CD1c-positive myeloid dendritic cell (primary cell): Measurements from ENCODE around the gene MS4A8.
A peak's percentile ranks its signal among the peaks of the same experiment; 100 is the strongest.
"Not testable (repeated sequence)": the region's sequence is repeated elsewhere in the genome, so short reads cannot be mapped to it uniquely, and the experiment has no call there.

Source experiments
- DNase-seq: peaks from one replicate; pipeline ENCODE4 v3.0.0-alpha.2; 2016; ENCODE audit errors: extremely low spot score

Gene MS4A8

GRCh38 chr11:60724420-60724819 lies 25.0 kb downstream of the MS4A8 start, which contains the start of gene MS4A18:
MS4A18 (plus strand) TSS chr11:60724720.
- no peak for DNase-seq

- DNase-seq = no peak
Measured at GRCh38 chr11:60725592-60725991, 26.2 kb downstream of the MS4A8 start.

GRCh38 chr11:60731586-60731985 lies 32.2 kb downstream of the MS4A8 start:
- DNase-seq = no peak

DNA sequence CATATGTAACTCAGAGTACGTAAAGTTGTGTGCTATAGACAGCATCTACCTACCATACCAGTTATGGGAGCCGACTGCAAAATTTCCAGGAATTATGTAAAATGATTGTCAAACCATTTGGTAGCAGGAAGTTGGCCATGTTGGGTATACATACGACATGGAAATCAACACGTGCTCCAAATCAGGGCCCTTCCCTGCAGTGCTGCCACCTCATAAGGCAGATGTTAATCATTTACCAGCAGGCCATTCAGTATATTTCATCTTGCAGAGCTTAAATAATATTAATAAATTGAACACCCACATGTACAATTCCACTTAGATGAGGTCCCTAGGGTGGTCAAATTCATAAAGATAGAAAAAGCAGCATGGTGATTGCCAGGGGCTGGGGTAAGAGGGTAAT lies 34.9 kb downstream of the MS4A8 start:
- DNase-seq = no peak

DNA sequence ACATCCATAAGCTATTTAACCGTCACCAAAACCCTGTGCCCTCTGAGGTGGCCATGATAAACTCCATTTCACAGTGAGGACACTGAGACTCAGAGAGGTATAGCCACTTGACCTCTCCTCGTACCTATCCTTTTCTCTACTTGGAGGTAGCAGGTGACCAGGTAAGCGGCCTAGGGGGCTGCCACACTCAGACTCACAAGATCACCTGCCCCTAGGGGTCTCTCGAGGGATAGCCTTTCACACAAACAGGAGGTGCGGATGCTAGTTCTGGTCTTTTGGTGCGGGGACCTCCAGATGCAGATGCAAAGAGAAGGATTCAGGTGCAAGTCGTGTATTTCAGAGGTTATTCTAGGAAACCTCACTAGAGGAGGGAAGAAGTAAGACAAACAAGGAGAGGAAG lies 39.7 kb downstream of the MS4A8 start:
- DNase-seq = no peak

- DNase-seq = no peak
Measured at GRCh38 chr11:60740573-60740972, 41.2 kb downstream of the MS4A8 start.

DNA sequence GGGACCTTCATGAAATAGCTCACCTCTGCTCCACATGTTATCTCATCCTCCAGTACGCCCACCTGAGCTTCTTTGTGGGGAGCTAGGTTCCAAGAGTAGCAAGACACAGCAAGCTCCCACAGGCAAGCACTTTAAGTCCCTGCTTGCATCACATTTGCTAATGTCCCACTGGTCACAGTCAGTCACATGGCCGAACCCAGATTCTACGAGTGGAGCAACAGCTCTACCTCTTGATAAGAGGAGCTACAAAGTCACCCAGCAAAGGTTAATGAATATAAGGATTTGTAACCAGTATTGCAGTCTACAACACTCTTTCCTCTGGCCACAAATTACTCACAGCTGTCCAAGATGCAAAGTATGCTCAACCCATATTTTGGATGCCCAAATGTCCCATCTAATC lies 42.0 kb downstream of the MS4A8 start:
- DNase-seq = no peak

- DNase-seq = no peak
Measured at GRCh38 chr11:60743058-60743457, 43.6 kb downstream of the MS4A8 start.

- DNase-seq = no peak
Measured at GRCh38 chr11:60744114-60744513, 44.7 kb downstream of the MS4A8 start.

- DNase-seq = no peak
Measured at GRCh38 chr11:60747359-60747873, 48.0 kb downstream of the MS4A8 start.

- no peak for DNase-seq
Measured at GRCh38 chr11:60748225-60748624, 48.8 kb downstream of the MS4A8 start.

DNA sequence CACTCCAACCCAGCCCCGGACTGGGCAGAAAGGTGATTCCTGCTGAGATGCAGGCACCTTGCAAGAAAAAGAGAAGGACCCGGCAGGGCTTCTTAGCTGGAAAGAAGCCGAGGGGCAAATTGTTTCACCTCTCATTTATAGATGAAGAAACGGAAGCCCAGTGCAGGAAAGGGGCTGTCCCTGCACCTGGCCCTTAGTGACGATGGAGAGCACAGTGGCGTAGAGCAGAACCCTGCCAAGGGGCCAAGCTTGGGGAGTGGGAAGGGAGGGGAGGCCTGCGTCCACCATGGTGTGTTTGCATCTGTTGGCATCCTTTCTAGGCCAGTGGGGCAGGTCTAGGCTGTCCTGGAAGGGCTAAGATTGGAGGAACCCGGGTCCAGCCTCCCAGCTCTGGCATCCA lies 49.4 kb downstream of the MS4A8 start:
- DNase-seq = no peak

DNA sequence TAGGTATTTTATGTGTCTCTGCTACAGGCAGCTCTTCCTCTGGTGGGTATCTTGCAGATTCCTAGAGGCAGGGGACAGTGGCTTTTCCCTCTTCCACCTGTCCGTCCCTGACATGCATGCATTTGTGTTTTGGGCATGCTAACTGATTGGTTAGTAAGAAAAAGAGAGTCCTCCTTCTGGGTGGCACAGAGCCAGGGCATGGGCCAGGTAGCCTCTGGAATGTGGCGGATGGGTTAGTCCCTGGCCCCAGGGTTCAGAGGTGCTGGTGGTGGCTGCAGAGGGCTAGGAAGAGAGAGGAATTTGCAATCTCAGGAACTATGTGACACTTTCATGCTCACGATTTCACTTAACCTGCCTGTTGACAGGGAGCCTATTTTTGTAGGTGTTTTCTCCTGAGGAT lies 51.5 kb downstream of the MS4A8 start:
- no peak for DNase-seq

GRCh38 chr11:60753309-60753708 lies 53.9 kb downstream of the MS4A8 start:
- no peak for DNase-seq

DNA sequence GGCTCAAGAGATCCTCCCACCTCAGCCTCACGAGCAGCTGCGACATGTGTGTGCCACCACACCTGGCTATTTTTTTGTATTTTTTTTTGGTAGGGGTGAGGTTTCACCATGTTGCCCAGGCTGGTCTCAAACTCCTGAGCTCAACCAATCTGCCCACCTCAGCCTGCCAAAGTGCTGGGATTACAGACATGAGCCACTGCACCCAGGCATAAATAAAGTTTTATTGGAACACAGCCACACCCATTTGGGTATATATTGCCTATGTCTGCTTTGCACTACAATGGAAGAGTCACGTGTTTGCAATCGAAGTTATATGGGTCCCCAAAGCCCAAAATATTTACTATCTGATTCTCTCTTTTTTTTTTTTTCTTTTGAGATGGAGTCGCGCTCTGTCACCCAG lies 55.5 kb downstream of the MS4A8 start:
- no peak for DNase-seq

DNA sequence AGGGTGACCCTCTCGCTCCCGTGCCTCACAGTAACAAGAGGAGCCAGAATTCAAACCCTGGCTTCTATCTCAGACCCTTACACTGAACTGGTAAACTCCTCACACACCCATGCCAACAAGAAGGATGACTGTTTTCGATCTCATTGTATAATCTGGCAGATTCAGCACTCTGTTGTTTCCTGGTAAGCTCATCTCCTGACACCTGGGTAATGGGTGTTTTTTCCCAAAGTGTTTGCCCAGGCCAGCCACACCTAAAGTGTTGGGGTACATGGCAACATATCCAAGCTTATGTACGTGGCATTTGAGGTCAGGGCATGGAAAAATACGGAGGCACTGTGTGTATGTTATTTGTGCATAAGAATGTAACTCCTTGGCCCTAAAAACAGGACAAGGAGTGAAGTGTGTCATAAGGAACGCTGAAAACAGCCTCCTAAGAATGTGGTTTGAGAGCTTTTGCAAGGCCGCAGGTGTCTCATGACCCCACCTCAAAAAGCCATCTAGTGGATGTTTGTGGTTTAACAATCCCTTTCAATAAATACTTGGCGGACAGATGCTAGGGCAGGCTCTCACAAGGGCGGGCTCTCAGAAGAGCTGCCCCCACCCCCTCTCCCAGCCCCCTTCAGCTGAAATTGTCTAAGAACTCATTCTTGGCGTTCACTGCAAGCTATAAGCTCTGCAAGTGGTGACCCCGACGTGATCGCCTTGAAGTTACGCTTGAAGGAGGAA lies 57.1 kb downstream of the MS4A8 start, which contains the start of gene MS4A15:
Gene MS4A15 (plus strand): TSS at position 561 of the 726 bp plus-strand sequence. CDS start 6,867 bp downstream, outside the sequence.
- peak; percentile 19 for DNase-seq

DNA sequence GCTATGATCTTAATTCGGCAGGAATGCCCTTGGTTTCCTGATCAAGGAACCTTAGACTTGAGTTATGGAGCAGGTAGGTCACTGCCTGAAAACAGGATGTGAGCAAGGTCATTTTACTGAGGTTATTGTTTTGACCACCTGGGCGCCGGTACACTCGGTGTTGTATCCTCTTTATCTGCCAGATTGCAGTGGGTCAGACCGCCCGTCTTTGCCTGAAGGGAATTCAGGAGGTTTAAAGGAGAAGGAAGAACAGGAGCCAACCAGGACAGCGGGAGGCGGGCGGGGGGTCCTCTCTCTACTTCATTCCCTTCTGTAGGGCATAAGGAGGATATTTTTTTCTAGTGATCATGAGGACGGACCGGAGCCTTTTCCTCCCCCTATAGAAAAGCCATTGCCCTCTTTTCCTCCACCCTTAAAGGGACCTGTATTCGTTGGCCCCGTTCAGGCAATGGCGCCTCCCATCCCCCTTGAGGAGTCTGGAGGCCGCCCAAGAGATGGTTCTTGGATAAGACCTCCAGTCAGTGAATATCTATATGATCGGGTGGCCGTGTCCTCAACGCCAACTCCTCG lies 57.9 kb downstream of the MS4A8 start:
- no peak for DNase-seq

GRCh38 chr11:60758671-60759070 lies 59.3 kb downstream of the MS4A8 start:
- not testable (repeated sequence) for DNase-seq

GRCh38 chr11:60759438-60760225 lies 60.2 kb downstream of the MS4A8 start:
- DNase-seq = peak; percentile 48

DNA sequence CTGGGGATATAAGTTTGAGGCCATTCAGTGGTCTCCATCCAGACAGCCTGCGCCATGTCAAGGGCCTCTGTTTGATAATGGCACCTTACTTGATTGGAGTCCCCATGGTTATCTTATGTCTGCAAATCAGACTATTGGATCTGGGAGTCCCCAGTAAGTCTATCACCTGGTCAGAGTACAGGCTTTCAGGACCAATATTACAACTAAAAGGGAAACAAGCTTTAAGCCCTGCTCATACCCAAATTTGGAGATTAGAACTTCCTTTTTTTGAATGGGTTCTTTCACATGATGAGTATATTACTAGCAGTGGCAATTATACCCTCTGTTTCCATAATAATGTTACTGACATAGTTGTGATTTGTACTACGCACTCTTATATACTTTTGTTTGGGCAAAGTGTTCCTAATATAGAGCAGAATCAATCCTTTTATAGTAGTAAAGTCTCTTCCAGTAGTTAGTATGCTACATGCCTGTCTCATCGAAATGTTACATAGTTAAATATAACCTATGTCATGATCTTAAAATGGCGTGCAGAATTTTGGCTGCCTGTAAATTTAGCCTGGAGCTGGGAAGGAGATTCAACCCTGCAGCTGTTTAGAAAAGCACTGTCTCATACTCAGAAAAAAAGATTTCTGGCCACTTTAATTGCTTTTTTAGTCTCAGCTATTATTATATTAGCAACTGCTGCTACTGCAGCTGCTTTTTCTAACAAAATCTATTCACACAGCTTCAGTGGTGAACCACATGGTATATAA lies 62.2 kb downstream of the MS4A8 start:
- peak; percentile 11 for DNase-seq

- DNase-seq = no peak
Measured at GRCh38 chr11:60762851-60763691, 63.7 kb downstream of the MS4A8 start.
